Spleen (tissue), 11 donors: Measurements from ENCODE around the gene LNX1. TPM values are rescaled to one million over a fixed set of nuclear protein-coding genes. Genes with fewer than 3 reads are reported as not detected.
"Not testable (repeated sequence)": the region's sequence is repeated elsewhere in the genome, so short reads cannot be mapped to it uniquely, and the experiment has no call there.

Source experiments
- DNase-seq: peaks from one replicate; pipeline ENCODE4 v3.0.0-alpha.2; 2020
- H3K27ac ChIP-seq, 8 donors: fragments of 200-600 bp; sonication (generic) in 7 of 8; 1 replicate in 4 of 8; 2 replicates in 4 of 8; pipeline versions ENCODE4 v1.5.0 to v1.8.0; 2016 to 2021; ENCODE audit warnings: inconsistent platforms in 4 of 8, mild to moderate bottlenecking in 4 of 8, moderate library complexity in 1 of 8
- H3K27me3 ChIP-seq, 7 donors: fragments of 200-600 bp; sonication (generic) in 6 of 7; replicated peaks in 1 of 7; 1 replicate in 4 of 7; 2 replicates in 3 of 7; pipeline versions ENCODE4 v1.5.0 to v1.8.0; 2016 to 2021; ENCODE audit warnings: inconsistent platforms in 3 of 7, mild to moderate bottlenecking in 1 of 7
- H3K36me3 ChIP-seq, 6 donors: fragments of 200-600 bp; sonication (generic) in 5 of 6; 1 replicate in 4 of 6; 2 replicates in 2 of 6; pipeline versions ENCODE4 v1.5.0 to v1.8.0; 2016 to 2021; ENCODE audit warnings: inconsistent platforms in 2 of 6
- H3K4me1 ChIP-seq, 6 donors: fragments of 200-600 bp; sonication (generic) in 5 of 6; 1 replicate in 3 of 6; 2 replicates in 3 of 6; pipeline versions ENCODE4 v1.5.0 to v1.8.0; 2016 to 2021; ENCODE audit warnings: inconsistent platforms in 3 of 6
- H3K4me3 ChIP-seq, 8 donors: fragments of 200-600 bp; sonication (generic) in 7 of 8; 1 replicate in 4 of 8; 2 replicates in 4 of 8; pipeline versions ENCODE4 v1.5.0 to v1.8.0; 2016 to 2021; ENCODE audit warnings: inconsistent platforms in 4 of 8, mild to moderate bottlenecking in 4 of 8, moderate library complexity in 2 of 8
- H3K9me3 ChIP-seq, 8 donors: fragments of 200-600 bp; sonication (generic) in 7 of 8; 1 replicate in 4 of 8; 2 replicates in 4 of 8; pipeline versions ENCODE4 v1.5.0 to v1.8.0; 2016 to 2021; ENCODE audit warnings: inconsistent platforms in 4 of 8
- CTCF ChIP-seq, 11 experiments: fragments of 200-600 bp in 7 of 11; fragments of 450-650 bp in 4 of 11; sonication (generic) in 4 of 11; IDR thresholded peaks in 8 of 11; conservative IDR thresholded peaks in 3 of 11; 1 replicate in 7 of 11; 2 replicates in 4 of 11; pipeline versions ENCODE4 v1.4.0 to v1.8.0; 2016 to 2021; ENCODE audit warnings: antibody characterized with exemption in 11 of 11, inconsistent platforms in 4 of 11, mild to moderate bottlenecking in 1 of 11
- POLR2A ChIP-seq, 3 donors: fragments of 450-650 bp; IDR thresholded peaks; one replicate each; pipeline ENCODE4 v1.5.1; 2017; ENCODE audit warnings: antibody characterized with exemption in 3 of 3, mild to moderate bottlenecking in 1 of 3
- POLR2AphosphoS5 ChIP-seq, 3 donors: sonication (generic); formaldehyde crosslinking; IDR thresholded peaks; one replicate each; pipeline ENCODE4 v1.5.1; 2017; ENCODE audit warnings: antibody characterized with exemption in 3 of 3
- WGBS, 5 donors: extraction: QIAGEN DNeasy Blood & Tissue Kit in 3 of 5; methylation state at CpG; one replicate each; pipeline versions ENCODE4 v1.1.5 to v1.1.7; 2013 to 2018; 5-methylcytosine and 5-hydroxymethylcytosine counted together
- intact Hi-C: fragments of 100-400 bp; cut with DNase I; formaldehyde crosslinking; loops from one replicate; pipeline ENCODE4 v1.15.0; 2023; ENCODE audit warnings: low total_unique reads
- polyA plus RNA-seq, 3 donors: library from polyadenylated mRNA; stranded (reverse); fragments of 200-250 nt; gene quantifications; one replicate each; pipeline ENCODE4 v1.2.1, GENCODE V29; 2013
- total RNA-seq, 7 donors: library from RNA; depleted of rRNA in 3 of 7; stranded (reverse); fragments of >200 nt in 3 of 7; fragmentation: NEBNext Ultra II Directional in 4 of 7; extraction: Animal tissue kit (Norgen Biotek cat#: 25700) in 4 of 7; gene quantifications; one replicate each; pipeline versions ENCODE4 v1.1.0 to v1.2.1, GENCODE V29; 2016 to 2021
- donor health status: healthy with polysubstance abuse.
- donor health status: DM: no; HTN: no; CAD: no; lungs with moderate emphysema.
- donor health status: DM: no; HTN: no; CAD: no.
- donor health status: Bipolar disorder and iron deficiency.
- donor health status: healthy.
- donor health status: DM: no; HTN: no; CAD: no.
- donor health status: DM: yes; HTN: yes; CAD: no.

The LNX1 gene
- total and polyA plus RNA-seq, 10 donors, result 0.08 to 0.20 (median 0.13) TPM; not detected in 5

DNA sequence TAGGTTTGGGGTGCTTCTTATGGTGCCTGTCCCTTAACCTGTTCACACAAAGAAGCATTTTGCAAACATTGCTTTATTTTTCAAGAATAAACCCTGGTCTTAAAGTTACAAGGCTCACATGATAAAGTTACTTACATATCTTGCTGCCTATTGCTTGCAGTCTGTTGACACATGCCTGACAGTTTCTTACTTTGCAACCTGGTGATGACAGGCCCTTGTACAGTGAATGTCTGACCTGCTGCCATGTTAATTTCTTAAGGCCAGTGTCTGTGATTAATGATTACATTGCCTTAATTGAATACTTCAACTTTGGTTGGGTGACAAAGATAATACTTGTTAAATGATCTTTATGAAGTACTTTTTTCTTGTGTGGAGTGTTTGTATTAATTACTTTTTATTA, 163.9 kb downstream of the LNX1 start:
- peaks cover 0 to 3% (median 0%) of the 10 kb centered on the region in 6 donors for H3K4me1 ChIP-seq
- no peaks in the 10 kb centered on the region for H3K27me3 ChIP-seq
- TF ChIP-seq POLR2A (IDR thresholded peaks at IDR 0.05) (no peak), POLR2AphosphoS5 (IDR thresholded peaks at IDR 0.05) (no peak), CTCF (IDR thresholded peaks at IDR 0.05 in 8 of 11, conservative IDR thresholded peaks at IDR 0.05 in 3 of 11) (no peak)
- DNase-seq, result no peak
- H3K9me3 ChIP-seq, result no peaks in the 10 kb centered on the region
- peaks cover 0 to 74% (median 40%) of the 10 kb centered on the region in 6 donors for H3K36me3 ChIP-seq
- H3K27ac ChIP-seq, result no peak overlapping the region
- H3K4me3 ChIP-seq, result no peak overlapping the region
- intact Hi-C loops, result no loop called here

DNA sequence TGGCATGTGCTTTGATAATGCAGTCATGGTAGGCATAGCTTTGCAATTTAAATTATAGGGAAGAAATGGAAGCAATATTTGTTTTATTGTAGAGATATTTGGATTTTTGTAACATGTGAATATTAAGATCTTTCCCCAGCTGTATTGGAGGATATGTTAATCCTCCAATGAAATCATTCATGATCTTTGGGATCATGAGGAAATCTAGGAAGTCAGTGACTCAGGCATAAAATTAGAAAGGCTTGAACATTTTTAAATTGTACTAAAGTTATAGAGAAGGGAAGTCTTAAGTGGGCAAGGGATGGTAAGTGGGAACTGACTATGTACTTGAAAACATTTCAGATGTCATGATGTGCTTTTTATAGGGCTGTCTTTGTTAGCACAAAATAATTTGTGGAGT, 167.0 kb downstream of the LNX1 start:
- no peaks in the 10 kb centered on the region for H3K4me1 ChIP-seq
- no peak overlapping the region for H3K4me3 ChIP-seq
- no peaks in the 10 kb centered on the region for H3K27me3 ChIP-seq
- no peaks in the 10 kb centered on the region for H3K9me3 ChIP-seq
- peaks cover 0 to 62% (median 29%) of the 10 kb centered on the region in 6 donors for H3K36me3 ChIP-seq
- intact Hi-C loops, result no loop called here
- TF ChIP-seq POLR2A (IDR thresholded peaks at IDR 0.05) (no peak), POLR2AphosphoS5 (IDR thresholded peaks at IDR 0.05) (no peak), CTCF (IDR thresholded peaks at IDR 0.05 in 8 of 11, conservative IDR thresholded peaks at IDR 0.05 in 3 of 11) (no peak)
- H3K27ac ChIP-seq, result no peak overlapping the region
- DNase-seq, result no peak

GRCh38 chr4:53422367-53422766, 168.9 kb downstream of the LNX1 start:
- Histone ChIP-seq H3K9me3 (no peaks in the 10 kb centered on the region), H3K4me3 (no peak overlapping the region), H3K4me1 (no peaks in the 10 kb centered on the region), H3K27me3 (no peaks in the 10 kb centered on the region), H3K27ac (no peak overlapping the region), H3K36me3 (peaks cover 0 to 58% (median 15%) of the 10 kb centered on the region in 6 donors)
- 95 to 100% (median 100%) methylated on average over 1 of the region's 1 CpG for whole genome bisulfite sequencing, 5 donors
- TF ChIP-seq POLR2AphosphoS5 (IDR thresholded peaks at IDR 0.05), result no peak
- intact Hi-C loops, result no loop called here
- no peak for DNase-seq

GRCh38 chr4:53421791-53422190, 169.5 kb downstream of the LNX1 start:
- WGBS, 5 donors, result 92 to 99% (median 96%) methylated on average over 2 of the region's 2 CpGs
- TF ChIP-seq CTCF (IDR thresholded peaks at IDR 0.05 in 8 of 11, conservative IDR thresholded peaks at IDR 0.05 in 3 of 11) (no peak), POLR2AphosphoS5 (IDR thresholded peaks at IDR 0.05) (no peak), POLR2A (IDR thresholded peaks at IDR 0.05) (no peak)
- H3K4me3 ChIP-seq, result no peak overlapping the region
- no peak overlapping the region for H3K27ac ChIP-seq
- H3K27me3 ChIP-seq, result no peaks in the 10 kb centered on the region
- intact Hi-C loops, result no loop called here
- no peaks in the 10 kb centered on the region for H3K9me3 ChIP-seq
- peaks cover 0 to 57% (median 12%) of the 10 kb centered on the region in 6 donors for H3K36me3 ChIP-seq
- H3K4me1 ChIP-seq, result no peaks in the 10 kb centered on the region
- no peak for DNase-seq

GRCh38 chr4:53419208-53419607, 172.1 kb downstream of the LNX1 start:
- Histone ChIP-seq H3K36me3 (peaks cover 0 to 59% (median 7%) of the 10 kb centered on the region in 6 donors), H3K27me3 (no peaks in the 10 kb centered on the region), H3K9me3 (no peaks in the 10 kb centered on the region), H3K4me1 (no peaks in the 10 kb centered on the region), H3K27ac (no peak overlapping the region), H3K4me3 (no peak overlapping the region)
- no peak for TF ChIP-seq POLR2A (IDR thresholded peaks at IDR 0.05)
- no peak for TF ChIP-seq POLR2AphosphoS5 (IDR thresholded peaks at IDR 0.05)
- TF ChIP-seq CTCF (IDR thresholded peaks at IDR 0.05 in 8 of 11, conservative IDR thresholded peaks at IDR 0.05 in 3 of 11), result no peak
- intact Hi-C loops, result no loop called here
- WGBS, 5 donors, result 94 to 100% (median 97%) methylated on average over 3 of the region's 3 CpGs
- no peak for DNase-seq

- DNase-seq, H3K4me3 ChIP-seq, H3K9me3 ChIP-seq, H3K27ac ChIP-seq, H3K27me3 ChIP-seq, intact Hi-C loops: not testable (repeated sequence)
- peaks cover 0 to 30% (median 10%) of the 10 kb centered on the region in 6 donors for H3K36me3 ChIP-seq
- WGBS, 5 donors, result 93 to 99% (median 97%) methylated on average over 11 of the region's 11 CpGs
- peaks cover 0 to 22% (median 17%) of the 10 kb centered on the region in 6 donors for H3K4me1 ChIP-seq
Measured at GRCh38 chr4:53409479-53409878, 181.8 kb downstream of the LNX1 start.
